Nephron (organoid): Measurements from ENCODE around the gene CBX5.

Source experiments
- H3K27ac Mint-ChIP-seq, 3 experiments: 2 replicates each; pipeline ENCODE4 v1.8.0; 2020; ENCODE audit warnings: mixed read lengths in 3 of 3, mild to moderate bottlenecking in 2 of 3, moderate library complexity in 1 of 3
- H3K27me3 Mint-ChIP-seq: 2 replicates; pipeline ENCODE4 v1.8.0; 2021; ENCODE audit warnings: low read depth, mild to moderate bottlenecking, moderate library complexity, mixed read lengths
- H3K36me3 Mint-ChIP-seq: 2 replicates; pipeline ENCODE4 v1.8.0; 2020; ENCODE audit warnings: low read depth, mixed read lengths
- H3K4me1 Mint-ChIP-seq: 2 replicates; pipeline ENCODE4 v1.8.0; 2020; ENCODE audit warnings: mixed read lengths
- H3K4me3 Mint-ChIP-seq, 3 experiments: 2 replicates each; pipeline ENCODE4 v1.8.0; 2020; ENCODE audit warnings: mild to moderate bottlenecking in 3 of 3, mixed read lengths in 3 of 3, moderate library complexity in 2 of 3
- H3K9me3 Mint-ChIP-seq: 2 replicates; pipeline ENCODE4 v1.8.0; 2020; ENCODE audit warnings: mixed read lengths
- TF ChIP-seq, protein P1 (sequence below), 3 experiments: fragments of 200-600 bp; sonication (generic); IDR thresholded peaks; one replicate each; pipeline ENCODE4 v1.5.0; 2021; ENCODE audit warnings: antibody characterized with exemption in 3 of 3; ENCODE audit not compliant: unreplicated experiment in 3 of 3

The CBX5 gene

GRCh38 chr12:54225666-54226065 is 54.3 kb downstream of the CBX5 start:
- Mint-ChIP-seq H3K27me3 (peaks cover 5% of the 10 kb centered on the region), H3K27ac (no peak overlapping the region), H3K4me3 (no peak overlapping the region), H3K36me3 (no peaks in the 10 kb centered on the region), H3K9me3 (no peaks in the 10 kb centered on the region), H3K4me1 (peaks cover 30% of the 10 kb centered on the region)
- TF ChIP-seq, protein P1, sequence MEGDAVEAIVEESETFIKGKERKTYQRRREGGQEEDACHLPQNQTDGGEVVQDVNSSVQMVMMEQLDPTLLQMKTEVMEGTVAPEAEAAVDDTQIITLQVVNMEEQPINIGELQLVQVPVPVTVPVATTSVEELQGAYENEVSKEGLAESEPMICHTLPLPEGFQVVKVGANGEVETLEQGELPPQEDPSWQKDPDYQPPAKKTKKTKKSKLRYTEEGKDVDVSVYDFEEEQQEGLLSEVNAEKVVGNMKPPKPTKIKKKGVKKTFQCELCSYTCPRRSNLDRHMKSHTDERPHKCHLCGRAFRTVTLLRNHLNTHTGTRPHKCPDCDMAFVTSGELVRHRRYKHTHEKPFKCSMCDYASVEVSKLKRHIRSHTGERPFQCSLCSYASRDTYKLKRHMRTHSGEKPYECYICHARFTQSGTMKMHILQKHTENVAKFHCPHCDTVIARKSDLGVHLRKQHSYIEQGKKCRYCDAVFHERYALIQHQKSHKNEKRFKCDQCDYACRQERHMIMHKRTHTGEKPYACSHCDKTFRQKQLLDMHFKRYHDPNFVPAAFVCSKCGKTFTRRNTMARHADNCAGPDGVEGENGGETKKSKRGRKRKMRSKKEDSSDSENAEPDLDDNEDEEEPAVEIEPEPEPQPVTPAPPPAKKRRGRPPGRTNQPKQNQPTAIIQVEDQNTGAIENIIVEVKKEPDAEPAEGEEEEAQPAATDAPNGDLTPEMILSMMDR (IDR thresholded peaks at IDR 0.05; ENCODE audit: unreplicated experiment in 3 of 3), result no peak

- TF ChIP-seq, protein P1 (IDR thresholded peaks at IDR 0.05; ENCODE audit: unreplicated experiment in 3 of 3), result no peak
- Mint-ChIP-seq H3K9me3 (no peaks in the 10 kb centered on the region), H3K27ac (no peak overlapping the region), H3K4me3 (no peak overlapping the region), H3K4me1 (peaks cover 15% of the 10 kb centered on the region), H3K36me3 (no peaks in the 10 kb centered on the region), H3K27me3 (peaks cover 21% of the 10 kb centered on the region)
Observed at GRCh38 chr12:54222609-54223008, 57.3 kb downstream of the CBX5 start.

GRCh38 chr12:54221402-54221984 is 58.4 kb downstream of the CBX5 start:
- Mint-ChIP-seq H3K27me3 (peaks cover 27% of the 10 kb centered on the region), H3K4me1 (peaks cover 19% of the 10 kb centered on the region), H3K36me3 (no peaks in the 10 kb centered on the region), H3K27ac (no peak overlapping the region), H3K9me3 (no peaks in the 10 kb centered on the region), H3K4me3 (no peak overlapping the region)
- TF ChIP-seq, protein P1 (IDR thresholded peaks at IDR 0.05; ENCODE audit: unreplicated experiment in 3 of 3), result no peak

DNA sequence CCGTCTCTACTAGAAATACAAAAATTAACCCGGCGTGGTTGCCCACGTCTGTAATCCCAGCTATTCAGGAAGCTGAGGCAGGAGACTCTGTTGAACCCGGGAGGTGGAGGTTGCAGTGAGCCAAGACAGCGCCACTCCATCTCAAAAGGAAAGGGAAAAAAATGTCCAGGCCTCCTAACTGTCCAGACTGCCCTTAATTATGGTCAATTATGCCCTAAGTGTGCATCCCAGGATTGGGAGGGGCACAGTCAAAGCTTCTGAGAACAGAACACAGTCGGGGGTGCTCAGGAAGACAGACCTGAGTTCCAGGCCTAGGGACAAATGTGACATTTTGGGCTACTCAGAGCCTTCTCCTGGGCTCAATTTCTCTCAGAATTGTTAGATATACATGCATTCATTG is 59.4 kb downstream of the CBX5 start:
- Mint-ChIP-seq H3K27me3 (peaks cover 36% of the 10 kb centered on the region), H3K4me3 (no peak overlapping the region), H3K27ac (peak overlapping the region in 2 of 3 experiments; percentile 38 to 58), H3K36me3 (no peaks in the 10 kb centered on the region), H3K4me1 (peaks cover 22% of the 10 kb centered on the region), H3K9me3 (no peaks in the 10 kb centered on the region)
- TF ChIP-seq, protein P1 (IDR thresholded peaks at IDR 0.05; ENCODE audit: unreplicated experiment in 3 of 3), result no peak

GRCh38 chr12:54220092-54220557 is 59.8 kb downstream of the CBX5 start:
- Mint-ChIP-seq H3K36me3 (no peaks in the 10 kb centered on the region), H3K27ac (peak overlapping the region in 2 of 3 experiments; percentile 38 to 58), H3K27me3 (peaks cover 37% of the 10 kb centered on the region), H3K9me3 (no peaks in the 10 kb centered on the region), H3K4me1 (peaks cover 22% of the 10 kb centered on the region), H3K4me3 (no peak overlapping the region)
- TF ChIP-seq, protein P1 (IDR thresholded peaks at IDR 0.05; ENCODE audit: unreplicated experiment in 3 of 3), result peak; percentile 80 to 87 (median 81)

GRCh38 chr12:54217774-54218241 is 62.1 kb downstream of the CBX5 start:
- H3K27ac Mint-ChIP-seq, result no peak overlapping the region
- H3K4me1 Mint-ChIP-seq, result peaks cover 27% of the 10 kb centered on the region
- H3K36me3 Mint-ChIP-seq, result no peaks in the 10 kb centered on the region
- peaks cover 42% of the 10 kb centered on the region for H3K27me3 Mint-ChIP-seq
- peak overlapping the region; percentile 75 to 81 (median 78) for H3K4me3 Mint-ChIP-seq
- no peaks in the 10 kb centered on the region for H3K9me3 Mint-ChIP-seq
- TF ChIP-seq, protein P1 (IDR thresholded peaks at IDR 0.05; ENCODE audit: unreplicated experiment in 3 of 3), result no peak
